Measurements from ENCODE around the gene CNOT3.

GRCh38 chr19:54186351-54186750 lies 48.8 kb downstream of the CNOT3 start:
- no peak for TF ChIP-seq EZH2 (IDR thresholded peaks at IDR 0.05; ENCODE audit: low read length, unreplicated experiment)
- TF ChIP-seq, protein P1, sequence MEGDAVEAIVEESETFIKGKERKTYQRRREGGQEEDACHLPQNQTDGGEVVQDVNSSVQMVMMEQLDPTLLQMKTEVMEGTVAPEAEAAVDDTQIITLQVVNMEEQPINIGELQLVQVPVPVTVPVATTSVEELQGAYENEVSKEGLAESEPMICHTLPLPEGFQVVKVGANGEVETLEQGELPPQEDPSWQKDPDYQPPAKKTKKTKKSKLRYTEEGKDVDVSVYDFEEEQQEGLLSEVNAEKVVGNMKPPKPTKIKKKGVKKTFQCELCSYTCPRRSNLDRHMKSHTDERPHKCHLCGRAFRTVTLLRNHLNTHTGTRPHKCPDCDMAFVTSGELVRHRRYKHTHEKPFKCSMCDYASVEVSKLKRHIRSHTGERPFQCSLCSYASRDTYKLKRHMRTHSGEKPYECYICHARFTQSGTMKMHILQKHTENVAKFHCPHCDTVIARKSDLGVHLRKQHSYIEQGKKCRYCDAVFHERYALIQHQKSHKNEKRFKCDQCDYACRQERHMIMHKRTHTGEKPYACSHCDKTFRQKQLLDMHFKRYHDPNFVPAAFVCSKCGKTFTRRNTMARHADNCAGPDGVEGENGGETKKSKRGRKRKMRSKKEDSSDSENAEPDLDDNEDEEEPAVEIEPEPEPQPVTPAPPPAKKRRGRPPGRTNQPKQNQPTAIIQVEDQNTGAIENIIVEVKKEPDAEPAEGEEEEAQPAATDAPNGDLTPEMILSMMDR (conservative IDR thresholded peaks at IDR 0.05; ENCODE audit: low read depth, low read length): no peak
